ENCODE measurements around the gene FMN1.

FMN1 gene

GRCh38 chr15:33182278-33182905 is 12.1 kb downstream of the FMN1 start:
- TF ChIP-seq CEBPB (IDR thresholded peaks at IDR 0.05), result no peak
- no peak for TF ChIP-seq TEAD4 (IDR thresholded peaks at IDR 0.05)
- TF ChIP-seq USF1 (IDR thresholded peaks at IDR 0.05), result no peak
- TF ChIP-seq NFIC (IDR thresholded peaks at IDR 0.05), result no peak
- no peak for TF ChIP-seq YY1 (IDR thresholded peaks at IDR 0.05; ENCODE audit: low read depth)
- no peak for TF ChIP-seq REST (IDR thresholded peaks at IDR 0.05; ENCODE audit: low read depth)
- no peak for TF ChIP-seq ZBTB7A (IDR thresholded peaks at IDR 0.05; ENCODE audit: low read depth)
- TF ChIP-seq TAF1 (IDR thresholded peaks at IDR 0.05; ENCODE audit: low read depth), result no peak
- TF ChIP-seq FOXM1 (IDR thresholded peaks at IDR 0.05; ENCODE audit: borderline replicate concordance, low read depth), result no peak
- no peak for TF ChIP-seq RAD21 (IDR thresholded peaks at IDR 0.05; ENCODE audit: low read depth)
- TF ChIP-seq CREB1 (IDR thresholded peaks at IDR 0.05; ENCODE audit: low read depth), result no peak

- TF ChIP-seq TAF1 (IDR thresholded peaks at IDR 0.05; ENCODE audit: low read depth), result no peak
- no peak for TF ChIP-seq TEAD4 (IDR thresholded peaks at IDR 0.05)
- TF ChIP-seq NFIC (IDR thresholded peaks at IDR 0.05), result no peak
- no peak for TF ChIP-seq EGR1 (IDR thresholded peaks at IDR 0.05)
- TF ChIP-seq EP300 (IDR thresholded peaks at IDR 0.05; ENCODE audit: borderline replicate concordance), result no peak
- TF ChIP-seq FOXM1 (IDR thresholded peaks at IDR 0.05; ENCODE audit: borderline replicate concordance, low read depth), result no peak
- TF ChIP-seq TCF12 (IDR thresholded peaks at IDR 0.05; ENCODE audit: low read depth), result no peak
- no peak for TF ChIP-seq RAD21 (IDR thresholded peaks at IDR 0.05; ENCODE audit: low read depth)
- no peak for TF ChIP-seq USF1 (IDR thresholded peaks at IDR 0.05)
- no peak for TF ChIP-seq CEBPB (IDR thresholded peaks at IDR 0.05)
- no peak for TF ChIP-seq ZBTB7A (IDR thresholded peaks at IDR 0.05; ENCODE audit: low read depth)
- no peak for TF ChIP-seq REST (IDR thresholded peaks at IDR 0.05; ENCODE audit: low read depth)
- TF ChIP-seq YY1 (IDR thresholded peaks at IDR 0.05; ENCODE audit: low read depth), result no peak
Measured at GRCh38 chr15:33179874-33180273, 14.6 kb downstream of the FMN1 start.

- TF ChIP-seq CREB1 (IDR thresholded peaks at IDR 0.05; ENCODE audit: low read depth), result no peak
- TF ChIP-seq TEAD4 (IDR thresholded peaks at IDR 0.05), result no peak
- no peak for TF ChIP-seq NFIC (IDR thresholded peaks at IDR 0.05)
- no peak for TF ChIP-seq USF1 (IDR thresholded peaks at IDR 0.05)
- TF ChIP-seq CEBPB (IDR thresholded peaks at IDR 0.05), result no peak
- no peak for TF ChIP-seq YY1 (IDR thresholded peaks at IDR 0.05; ENCODE audit: low read depth)
- no peak for TF ChIP-seq FOXM1 (IDR thresholded peaks at IDR 0.05; ENCODE audit: borderline replicate concordance, low read depth)
- no peak for TF ChIP-seq REST (IDR thresholded peaks at IDR 0.05; ENCODE audit: low read depth)
- TF ChIP-seq EP300 (IDR thresholded peaks at IDR 0.05; ENCODE audit: borderline replicate concordance), result no peak
- TF ChIP-seq MAX (IDR thresholded peaks at IDR 0.05), result no peak
Measured at GRCh38 chr15:33171202-33171601, 23.3 kb downstream of the FMN1 start.

GRCh38 chr15:33169625-33170024 is 24.9 kb downstream of the FMN1 start:
- TF ChIP-seq TAF1 (IDR thresholded peaks at IDR 0.05; ENCODE audit: low read depth), result no peak
- no peak for TF ChIP-seq NFIC (IDR thresholded peaks at IDR 0.05)
- TF ChIP-seq CEBPB (IDR thresholded peaks at IDR 0.05), result no peak
- no peak for TF ChIP-seq ZBTB7A (IDR thresholded peaks at IDR 0.05; ENCODE audit: low read depth)
- TF ChIP-seq TCF12 (IDR thresholded peaks at IDR 0.05; ENCODE audit: low read depth), result no peak
- no peak for TF ChIP-seq EP300 (IDR thresholded peaks at IDR 0.05; ENCODE audit: borderline replicate concordance)
- no peak for TF ChIP-seq RAD21 (IDR thresholded peaks at IDR 0.05; ENCODE audit: low read depth)
- no peak for TF ChIP-seq TEAD4 (IDR thresholded peaks at IDR 0.05)
- TF ChIP-seq REST (IDR thresholded peaks at IDR 0.05; ENCODE audit: low read depth), result no peak
- TF ChIP-seq YY1 (IDR thresholded peaks at IDR 0.05; ENCODE audit: low read depth), result no peak
- TF ChIP-seq FOXM1 (IDR thresholded peaks at IDR 0.05; ENCODE audit: borderline replicate concordance, low read depth), result no peak

All from Ishikawa (cell line).